Measurements from ENCODE around the gene ITGB6.
A peak's percentile ranks its signal among the peaks of the same experiment; 100 is the strongest.
"Not testable (repeated sequence)": the region's sequence is repeated elsewhere in the genome, so short reads cannot be mapped to it uniquely, and the experiment has no call there.

ITGB6 gene

DNA sequence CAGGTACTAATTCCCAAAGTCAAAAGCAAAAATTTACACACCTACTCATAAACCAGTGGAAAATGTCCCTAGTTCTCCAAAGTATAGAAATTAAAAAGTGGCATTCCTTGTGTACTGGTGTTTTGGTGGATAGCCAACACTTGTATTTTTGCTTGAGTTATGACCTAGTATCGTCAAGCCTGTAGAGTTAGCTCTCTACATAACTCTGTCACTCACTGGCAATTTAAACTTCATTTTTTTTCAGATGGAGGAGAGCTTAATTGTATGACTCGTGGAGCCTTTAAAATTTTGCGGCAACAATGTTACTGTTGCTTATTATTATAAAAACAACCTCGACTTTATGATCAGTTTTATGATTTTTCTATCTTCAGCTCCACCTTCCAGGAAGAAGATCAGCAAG is 58.7 kb downstream of the ITGB6 start:
- no peak for DNase-seq

DNA sequence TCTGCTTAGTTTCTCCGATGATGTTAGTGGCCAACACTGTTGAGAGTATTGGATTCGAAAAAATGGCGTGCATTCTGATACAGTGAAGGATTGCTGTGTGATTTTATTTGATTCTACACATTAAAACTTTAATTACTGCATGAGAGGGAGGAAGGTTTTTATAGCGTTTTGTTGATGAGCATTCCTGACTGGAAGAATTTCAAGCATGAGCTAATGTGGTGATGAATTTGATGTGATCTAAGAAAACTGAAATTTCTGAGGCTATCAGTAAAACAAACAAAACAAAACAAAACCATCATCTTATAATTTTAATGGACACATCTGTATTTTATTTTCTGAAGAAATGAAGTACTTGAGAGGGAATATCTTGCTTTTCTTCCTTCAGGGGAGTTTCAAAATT is 59.6 kb downstream of the ITGB6 start:
- no peak for DNase-seq

DNA sequence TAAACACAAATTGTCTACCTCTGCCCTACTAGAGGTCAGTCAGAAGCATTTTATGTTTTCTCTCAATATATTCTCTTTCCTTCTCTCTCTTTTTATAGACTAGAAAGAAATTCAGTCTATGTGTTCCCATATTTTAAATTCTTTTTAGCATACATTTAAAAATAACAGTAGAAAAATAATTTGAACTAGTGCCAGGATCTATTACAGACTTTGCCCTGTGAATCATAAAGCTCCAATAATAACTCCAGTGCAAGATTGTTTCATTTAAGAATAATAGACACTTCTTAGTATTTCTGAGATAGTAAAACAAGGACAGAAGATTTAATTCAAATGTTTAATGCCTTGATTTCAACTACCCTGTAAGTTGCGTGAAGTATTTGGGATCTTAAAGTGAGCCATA is 60.1 kb downstream of the ITGB6 start:
- DNase-seq = no peak

DNA sequence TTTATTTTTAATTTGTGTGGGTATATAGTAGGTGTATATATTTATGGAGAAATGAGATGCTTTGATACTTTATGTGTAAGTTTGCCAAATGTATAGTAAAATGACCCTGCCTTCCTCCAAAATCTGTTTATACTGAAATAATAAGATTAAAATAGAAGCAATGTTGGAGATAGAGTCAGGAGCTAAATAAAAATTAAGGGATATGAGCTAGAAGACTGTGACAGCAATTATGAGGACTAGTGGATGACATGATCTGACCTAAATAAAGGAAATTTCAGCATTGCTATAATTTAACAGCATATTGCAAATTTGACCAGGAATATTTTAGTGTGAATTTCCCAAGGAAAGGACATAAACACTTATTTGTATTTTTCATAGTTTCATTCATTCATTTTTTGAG is 60.7 kb downstream of the ITGB6 start:
- no peak for DNase-seq

DNA sequence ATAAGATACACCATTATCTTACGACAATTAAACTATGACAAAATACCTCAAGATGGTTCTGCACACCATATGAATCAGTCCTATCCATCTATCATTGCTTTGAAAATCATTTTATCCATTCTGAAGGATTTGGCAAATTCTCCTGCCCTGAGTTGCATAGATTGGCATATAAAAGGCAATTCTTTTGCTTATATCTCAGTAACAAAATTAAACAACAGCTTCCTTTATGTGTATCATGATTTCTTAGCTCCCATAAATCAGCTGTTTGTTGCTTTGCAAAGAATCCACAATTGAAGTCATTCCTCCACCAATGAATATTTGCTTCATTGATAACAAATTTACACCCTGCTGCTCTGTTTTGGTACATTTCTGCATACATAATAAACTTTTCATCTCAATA is 61.7 kb downstream of the ITGB6 start:
- DNase-seq = no peak

DNA sequence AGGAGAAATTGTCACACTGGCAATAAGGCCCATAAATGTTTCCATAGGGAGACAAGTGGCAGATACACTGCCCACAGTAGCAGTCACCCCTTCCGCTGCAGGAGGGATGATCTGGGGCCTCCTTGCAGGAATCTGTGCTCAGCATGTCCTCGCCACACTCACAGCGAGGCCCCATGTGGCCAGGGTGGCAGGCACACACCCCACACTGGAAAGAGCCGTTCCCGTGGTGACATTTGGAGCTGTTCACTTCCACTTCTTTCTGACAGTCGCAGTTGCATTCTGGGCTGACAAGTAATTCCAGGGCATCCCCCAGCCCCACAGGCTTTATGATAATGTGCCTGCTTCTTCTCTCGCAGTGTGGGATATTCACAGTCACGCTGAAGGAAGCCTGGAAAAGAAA is 62.6 kb downstream of the ITGB6 start:
- DNase-seq = no peak

DNA sequence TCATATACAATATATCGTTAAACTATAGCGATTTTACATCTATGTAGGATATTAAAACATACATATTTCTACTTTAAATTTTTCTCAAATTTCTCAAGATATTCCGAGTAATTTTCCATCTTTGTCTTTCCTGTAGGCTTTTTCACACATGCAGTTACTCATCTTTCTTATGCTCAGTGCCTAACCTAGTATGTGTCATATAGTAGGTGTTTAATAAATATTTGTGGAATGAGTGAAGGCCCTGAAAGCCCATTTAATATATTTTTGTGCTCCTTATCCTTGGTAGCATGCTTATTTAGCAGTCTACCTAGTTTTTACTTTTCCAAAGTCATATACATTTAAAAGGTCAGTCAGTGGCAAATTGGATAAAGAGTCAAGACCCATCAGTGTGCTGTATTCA is 67.3 kb downstream of the ITGB6 start:
- no peak for DNase-seq

DNA sequence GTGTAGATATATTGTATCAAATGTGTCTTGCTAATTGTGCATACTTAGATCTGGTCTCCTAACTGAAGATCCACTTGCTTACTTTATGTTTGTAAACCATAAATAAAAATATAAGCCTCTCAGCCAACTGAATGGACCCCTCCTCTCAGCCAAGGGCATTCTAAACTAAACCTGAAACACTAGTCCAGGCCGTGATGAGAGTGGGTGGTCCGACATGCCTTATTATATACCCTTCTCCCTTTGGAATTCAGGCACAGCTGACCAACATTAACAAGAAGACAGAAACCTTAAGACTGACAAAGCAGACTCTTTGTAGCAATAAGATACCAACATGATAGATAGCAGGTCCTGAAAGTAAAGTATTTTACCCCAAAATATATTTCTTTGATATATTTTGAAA is 73.3 kb downstream of the ITGB6 start:
- no peak for DNase-seq

DNA sequence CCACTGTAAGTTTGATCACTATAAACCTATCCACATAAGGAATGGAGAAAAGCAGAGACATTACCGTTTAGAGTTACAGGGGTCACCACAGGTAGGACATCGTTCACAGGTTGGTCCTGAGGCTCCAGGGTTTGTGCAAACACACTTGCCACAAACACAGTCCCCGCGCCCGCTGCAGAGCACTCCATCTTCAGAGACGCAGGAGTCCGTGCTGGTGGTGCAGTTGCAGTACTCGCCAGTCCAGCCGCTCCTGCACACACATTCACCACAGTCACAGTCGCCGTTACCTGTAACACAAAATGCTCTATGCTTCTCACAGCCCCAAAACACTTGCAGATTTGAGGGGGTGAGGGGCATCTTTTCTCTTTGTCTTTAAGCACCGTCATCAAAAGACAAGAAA is 73.8 kb downstream of the ITGB6 start:
- DNase-seq = no peak

DNA sequence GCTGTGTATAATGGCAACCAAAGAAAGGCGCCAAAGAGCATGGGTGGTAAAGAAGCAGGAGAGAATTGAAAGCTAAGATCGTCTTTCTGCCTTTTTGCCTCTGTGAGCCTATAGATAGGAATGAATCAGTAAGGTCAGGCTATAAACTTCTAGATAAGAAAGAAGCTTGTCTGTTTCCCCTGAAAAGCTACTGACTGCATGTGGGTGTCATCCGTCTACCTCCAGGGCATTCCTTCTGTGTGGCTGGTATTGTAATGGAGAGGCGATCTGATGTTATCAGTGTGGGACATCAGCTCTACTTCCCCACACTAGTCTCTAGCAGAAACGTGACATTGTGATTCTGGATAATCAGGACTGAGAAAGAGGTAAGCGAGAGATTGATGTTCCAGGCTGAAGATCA is 74.2 kb downstream of the ITGB6 start:
- no peak for DNase-seq

DNA sequence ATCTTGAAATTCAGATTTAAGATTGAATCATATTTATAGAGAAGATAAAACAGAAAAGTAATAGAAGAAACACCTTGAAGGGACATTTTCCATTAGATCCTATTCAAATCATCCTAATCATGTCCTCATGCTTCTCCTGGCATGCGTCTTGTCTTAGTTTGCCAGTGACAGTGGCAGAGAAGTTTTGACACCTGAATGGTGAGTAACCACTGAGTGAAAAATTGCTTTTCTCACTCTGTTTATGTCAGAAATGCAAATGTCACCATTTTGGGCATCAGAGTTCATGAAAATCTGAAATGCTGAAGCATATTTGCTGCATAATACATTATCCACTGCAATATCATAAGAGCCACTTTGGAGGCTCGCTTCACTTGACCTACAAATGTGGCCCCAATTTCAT is 74.7 kb downstream of the ITGB6 start:
- no peak for DNase-seq

DNA sequence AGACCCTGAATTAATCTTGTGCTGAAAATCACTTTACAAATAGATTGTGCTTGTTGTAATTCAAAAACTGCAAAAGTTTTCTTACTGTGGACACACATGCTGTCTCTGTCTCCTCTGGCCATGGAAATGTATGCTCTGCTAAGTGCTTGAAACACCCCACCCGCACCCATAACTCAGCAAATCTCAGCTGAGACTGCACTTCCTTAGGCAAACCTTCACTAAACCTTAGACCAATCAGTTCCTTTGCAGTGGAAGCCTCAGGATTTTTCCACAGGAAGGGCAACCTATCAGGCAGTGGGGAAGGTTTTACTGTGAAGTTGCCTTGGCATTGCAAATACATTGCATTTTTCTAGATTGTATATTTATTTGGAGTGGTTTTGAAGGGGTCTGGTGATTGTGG is 75.5 kb downstream of the ITGB6 start:
- DNase-seq = no peak

DNA sequence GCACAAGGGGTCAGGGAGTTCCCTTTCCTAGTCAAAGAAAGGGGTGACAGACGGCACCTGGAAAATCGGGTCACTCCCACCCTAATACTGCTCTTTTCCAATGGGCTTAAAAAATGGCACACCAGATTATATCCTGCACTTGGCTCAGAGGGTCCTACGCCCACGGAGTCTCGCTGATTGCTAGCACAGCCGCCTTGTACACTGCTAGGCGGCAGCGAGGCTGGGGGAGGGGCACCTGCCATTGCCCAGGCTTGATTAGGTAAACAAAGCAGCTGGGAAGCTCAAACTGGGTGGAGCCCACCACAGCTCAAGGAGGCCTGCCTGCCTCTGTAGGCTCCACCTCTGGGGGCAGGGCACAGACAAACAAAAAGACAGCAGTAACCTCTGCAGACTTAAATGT is 85.4 kb downstream of the ITGB6 start:
- DNase-seq = not testable (repeated sequence)

DNA sequence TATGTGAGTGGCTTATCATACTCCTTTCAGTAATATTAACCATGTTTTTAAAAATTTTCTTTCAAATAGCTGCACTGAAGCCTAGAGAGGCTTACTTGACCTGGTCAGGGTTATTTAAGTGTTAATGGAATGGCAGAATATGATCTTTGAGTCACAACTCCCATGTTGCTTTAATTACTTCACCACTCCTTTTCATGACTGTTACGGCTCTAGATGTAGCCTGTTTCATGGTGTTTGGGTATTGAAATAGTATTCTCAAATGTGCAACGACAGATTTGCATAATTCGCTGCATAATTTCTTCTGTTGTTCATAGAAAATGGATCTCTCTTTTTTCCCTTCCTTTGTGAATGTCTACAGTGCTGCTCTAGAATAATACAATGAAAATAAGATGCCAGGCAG is 86.1 kb downstream of the ITGB6 start:
- DNase-seq = no peak

DNA sequence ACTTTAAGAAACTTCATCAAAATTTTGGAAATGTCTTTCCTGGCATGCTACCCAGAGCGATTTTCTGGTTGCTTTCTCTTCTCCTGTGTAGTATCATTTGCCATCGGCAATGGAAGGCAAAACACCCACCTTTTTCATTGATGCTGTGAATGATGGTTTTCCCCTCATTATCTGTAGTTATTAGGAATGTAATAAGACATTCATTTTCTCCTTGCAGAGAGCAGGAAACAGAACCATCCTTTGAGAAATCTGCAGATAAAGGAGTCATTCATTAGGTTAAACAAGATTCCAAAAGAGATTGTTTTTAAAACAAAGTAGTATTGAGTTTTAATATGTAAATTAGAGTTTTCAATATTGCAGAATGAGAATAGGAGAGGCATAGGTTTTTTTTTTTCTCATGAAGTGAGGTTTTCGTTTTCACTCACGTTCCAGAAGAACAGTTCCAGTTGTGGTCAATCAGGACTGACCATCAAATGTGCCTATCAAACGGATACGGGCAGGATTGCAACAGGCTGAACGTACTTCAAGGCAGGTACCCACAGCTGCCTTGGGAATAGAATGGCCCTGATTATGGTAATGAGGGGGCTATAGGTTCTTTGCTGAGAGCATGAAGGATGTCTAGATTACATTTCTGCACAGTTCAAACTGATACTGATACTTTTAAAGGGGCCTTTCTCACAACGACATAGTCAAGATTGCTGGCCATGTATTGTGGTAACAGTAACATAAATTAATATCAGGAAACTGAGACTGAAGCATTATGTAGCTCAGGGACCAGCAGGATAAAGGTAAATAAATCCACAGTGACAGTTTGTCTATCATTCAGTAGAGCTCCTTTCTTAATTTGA is 87.9 kb downstream of the ITGB6 start:
- no peak for DNase-seq

DNA sequence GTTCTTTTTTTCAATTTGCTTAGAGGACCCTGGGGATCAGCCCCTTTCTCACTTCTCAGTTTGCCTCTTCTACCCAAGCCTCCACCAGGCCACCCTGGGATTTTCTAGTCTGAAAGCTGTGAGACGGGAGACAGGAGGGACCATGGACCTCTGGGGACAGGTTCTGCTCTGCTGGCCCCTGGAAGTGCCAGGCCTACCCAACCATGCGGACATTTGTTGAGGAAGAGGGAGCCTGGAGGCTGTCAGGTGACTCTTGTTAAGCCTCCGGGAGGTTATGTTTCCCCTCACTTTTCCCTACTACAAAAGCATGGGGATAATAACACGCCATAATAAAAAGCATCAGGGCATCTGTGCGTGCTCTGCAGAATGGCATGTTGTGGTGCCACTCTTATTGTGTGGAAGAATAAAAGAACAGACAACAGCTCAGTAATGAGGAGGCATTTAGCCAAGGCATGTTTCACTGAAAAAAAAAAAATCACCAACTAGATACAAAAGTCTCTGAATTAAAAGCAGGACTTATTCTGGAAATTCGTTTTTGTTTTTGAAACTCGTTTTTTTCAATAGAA is 89.3 kb downstream of the ITGB6 start:
- peak in 1 of 58 donors; percentile 2 for DNase-seq

DNA sequence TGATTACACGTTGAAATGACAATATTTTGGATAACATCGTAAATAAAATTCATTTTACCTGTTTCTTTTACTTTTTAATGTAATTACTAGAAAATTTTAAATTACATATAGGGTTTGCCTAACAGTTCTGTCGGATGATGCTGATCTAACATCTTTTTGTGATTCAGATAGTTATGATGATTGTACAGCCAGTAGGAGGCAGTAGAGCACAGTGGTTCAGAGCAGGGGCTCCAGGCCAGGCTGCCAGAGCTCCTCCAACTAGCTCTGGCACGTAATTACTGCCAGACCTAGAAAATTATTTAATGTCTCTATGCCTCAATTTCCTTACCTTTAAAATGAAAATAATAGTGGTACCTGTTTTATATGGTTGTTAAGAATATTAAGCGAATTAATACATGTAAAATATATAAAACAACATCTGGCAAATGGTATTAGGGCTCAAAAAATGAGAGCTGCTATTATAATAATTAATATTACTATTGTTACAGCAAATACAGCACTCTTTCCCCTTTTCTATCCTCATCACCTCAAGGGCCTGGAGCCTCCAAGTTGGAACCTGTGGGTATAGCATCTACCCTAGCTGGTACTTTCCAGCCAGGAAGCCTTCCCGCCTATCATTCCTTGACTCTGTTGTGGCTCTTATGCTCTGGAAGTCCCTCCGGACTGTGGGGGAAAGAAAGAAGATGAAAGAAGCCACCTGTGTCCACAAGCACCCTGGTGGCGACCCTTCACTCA is 90.0 kb downstream of the ITGB6 start:
- peak in 39 of 58 donors; percentile 1 to 52 (median 17) for DNase-seq

DNA sequence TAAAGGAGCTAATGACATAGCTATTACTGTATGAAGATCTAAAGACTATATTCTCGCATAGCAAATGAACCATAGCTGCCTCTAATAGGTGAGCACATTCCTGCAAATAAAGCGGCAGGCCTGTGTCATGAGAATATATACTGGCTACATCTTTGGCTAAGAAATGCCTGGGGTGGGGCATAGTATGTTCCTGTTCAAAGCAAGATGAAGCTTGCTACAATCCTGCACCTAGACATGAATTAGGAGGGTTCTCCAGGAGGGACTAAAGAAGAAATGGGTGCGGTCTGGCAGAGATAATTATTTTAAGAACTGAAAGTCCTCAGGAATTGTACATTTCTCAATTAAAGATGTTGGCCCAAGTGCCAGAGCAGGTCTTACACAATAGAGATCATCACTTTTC is 90.8 kb downstream of the ITGB6 start:
- no peak for DNase-seq

DNA sequence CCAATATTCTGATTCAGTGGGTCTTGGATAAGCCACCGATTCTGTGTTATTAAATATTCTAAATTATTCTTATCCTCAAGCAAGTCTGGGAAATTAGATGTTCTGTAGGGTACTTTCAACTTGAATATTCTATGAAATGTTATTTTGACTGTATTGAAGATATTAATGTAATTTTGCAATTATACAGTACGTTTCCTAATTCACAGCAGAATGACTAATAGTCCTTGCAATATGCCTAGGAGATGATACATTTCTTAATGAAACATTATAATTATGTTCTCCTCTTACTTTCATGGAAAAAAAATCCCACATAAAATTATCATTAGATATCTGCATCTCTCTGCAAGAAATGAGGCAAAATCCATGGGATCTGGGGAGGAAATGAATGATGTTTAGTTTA is 91.4 kb downstream of the ITGB6 start:
- DNase-seq = no peak

DNA sequence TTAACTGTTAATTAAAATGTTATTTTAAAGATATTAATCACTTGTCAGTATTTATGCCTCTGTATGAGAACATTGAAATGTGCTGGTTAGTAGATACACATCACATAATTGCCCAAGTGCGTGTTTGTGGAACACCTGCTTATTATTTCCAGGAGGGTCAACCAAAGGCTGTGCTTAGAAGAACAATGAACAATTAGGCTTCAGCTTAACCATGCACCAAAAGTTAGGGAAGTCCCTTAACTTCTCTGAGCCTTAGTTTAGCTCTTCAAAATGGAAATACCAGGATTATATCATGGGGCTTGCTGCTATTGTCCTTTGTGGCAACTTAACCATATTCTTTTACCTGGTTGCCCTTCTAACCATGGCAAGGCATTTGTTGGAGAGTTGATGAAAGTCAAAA is 94.7 kb downstream of the ITGB6 start:
- no peak for DNase-seq

DNA sequence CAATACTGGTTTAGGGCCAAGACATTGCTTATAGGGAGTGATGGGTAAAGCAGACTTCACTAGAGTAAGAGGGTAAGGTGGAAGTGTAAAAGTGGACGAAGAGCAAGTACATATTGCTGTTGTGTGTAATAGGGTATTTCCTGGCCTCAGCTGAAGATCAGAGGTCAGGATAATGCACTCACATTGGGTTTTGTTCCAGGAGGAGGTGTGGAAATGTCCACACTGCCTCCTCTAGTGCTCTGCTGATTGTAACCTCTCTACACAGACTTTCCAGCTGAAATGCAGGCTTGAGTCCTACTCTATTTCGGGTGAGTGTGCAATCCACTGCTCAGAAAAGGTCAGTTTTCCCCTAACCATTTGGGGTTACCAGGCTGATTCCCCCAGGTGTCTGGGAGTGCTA is 96.0 kb downstream of the ITGB6 start:
- DNase-seq = no peak

DNA sequence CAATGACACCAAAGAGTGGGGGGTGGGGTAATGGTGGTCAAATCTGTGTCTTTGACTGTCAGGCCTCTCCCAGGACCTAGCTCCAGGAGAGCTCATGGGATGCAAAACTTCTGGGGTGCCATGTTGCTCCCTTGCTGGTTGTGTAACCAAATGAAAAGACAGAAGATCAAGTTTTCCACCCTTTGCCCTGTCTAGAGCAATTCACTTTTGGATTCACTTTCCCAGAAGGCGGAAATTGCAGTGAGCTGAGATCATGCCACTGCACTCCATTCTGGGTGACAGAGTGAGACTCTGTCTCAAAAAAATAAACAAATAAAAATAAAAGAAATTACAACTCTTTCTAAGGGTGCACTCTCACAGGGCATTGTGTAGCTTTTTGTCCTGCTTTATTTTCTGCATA is 102.7 kb downstream of the ITGB6 start:
- no peak for DNase-seq

DNA sequence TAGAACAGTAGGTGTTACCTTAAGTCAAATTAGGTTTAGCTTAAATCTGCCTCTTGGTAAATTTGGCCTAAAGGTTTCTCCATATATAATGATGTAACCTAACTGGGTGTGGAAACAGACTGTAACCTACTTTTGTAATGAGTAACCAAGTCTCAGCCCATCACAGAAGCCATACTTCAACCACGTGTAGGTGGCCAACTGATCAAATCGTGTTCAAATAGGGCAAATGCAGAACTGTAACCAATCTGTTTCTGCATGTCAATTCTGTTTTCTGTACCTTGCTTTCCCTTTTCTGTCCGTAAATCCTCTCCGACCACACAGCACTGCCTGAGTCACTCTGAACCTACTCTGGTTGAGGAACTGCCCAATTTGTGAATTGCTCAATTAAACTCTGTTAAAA is 103.7 kb downstream of the ITGB6 start:
- no peak for DNase-seq
